KMS-11 (cell line): Measurements from ENCODE around the gene SLC8A3.

ENCODE experiments used
- H2AFZ ChIP-seq: fragments of 200-600 bp; sonication (generic); 2 replicates; pipeline ENCODE4 v1.6.1; 2016; ENCODE audit warnings: antibody characterized with exemption, mixed run types, low read depth
- H3K27ac ChIP-seq: fragments of 200-600 bp; sonication (generic); 2 replicates; pipeline ENCODE4 v1.6.1; 2016; ENCODE audit warnings: mild to moderate bottlenecking, mixed run types
- H3K27me3 ChIP-seq: fragments of 200-600 bp; sonication (generic); 2 replicates; pipeline ENCODE4 v1.6.1; 2017; ENCODE audit warnings: mild to moderate bottlenecking, low read depth, mixed run types, moderate library complexity; ENCODE audit not compliant: insufficient read depth
- H3K36me3 ChIP-seq: fragments of 200-600 bp; sonication (generic); 2 replicates; pipeline ENCODE4 v1.6.1; 2017; ENCODE audit warnings: mild to moderate bottlenecking, mixed run types; ENCODE audit not compliant: insufficient read depth
- H3K4me1 ChIP-seq: fragments of 200-600 bp; sonication (generic); 2 replicates; pipeline ENCODE4 v1.6.1; 2016; ENCODE audit warnings: mild to moderate bottlenecking, low read depth, mixed run types; ENCODE audit not compliant: poor library complexity, severe bottlenecking
- H3K4me2 ChIP-seq: fragments of 200-600 bp; sonication (generic); 2 replicates; pipeline ENCODE4 v1.7.0; 2016; ENCODE audit warnings: mild to moderate bottlenecking, mixed run types
- H3K4me3 ChIP-seq: fragments of 200-600 bp; sonication (generic); IDR thresholded peaks from 2 replicates; pipeline ENCODE4 v1.6.1; 2017; ENCODE audit warnings: low read depth, low read length, mixed read lengths; ENCODE audit not compliant: insufficient read depth
- H3K79me2 ChIP-seq: fragments of 200-600 bp; sonication (generic); 2 replicates; pipeline ENCODE4 v1.6.1; 2016; ENCODE audit warnings: low read depth, mixed run types; ENCODE audit not compliant: insufficient read depth
- H3K9ac ChIP-seq: fragments of 200-600 bp; sonication (generic); 2 replicates; pipeline ENCODE4 v1.6.1; 2016; ENCODE audit warnings: mild to moderate bottlenecking, mixed run types
- H4K20me1 ChIP-seq: fragments of 200-600 bp; sonication (generic); 2 replicates; pipeline ENCODE4 v1.6.1; 2016; ENCODE audit warnings: mild to moderate bottlenecking, mixed run types; ENCODE audit not compliant: insufficient read depth
- CTCF ChIP-seq: fragments of 200-600 bp; sonication (generic); conservative IDR thresholded peaks from 2 replicates; pipeline ENCODE4 v1.6.1; 2017; ENCODE audit warnings: low read depth, mild to moderate bottlenecking, antibody characterized with exemption, low read length, moderate library complexity, mixed read lengths

SLC8A3 gene

GRCh38 chr14:70162358-70162757 is 26.4 kb downstream of the SLC8A3 start:
- H3K4me1 ChIP-seq = no peaks in the 10 kb centered on the region
- no peaks in the 10 kb centered on the region for H4K20me1 ChIP-seq
- H3K9ac ChIP-seq = no peak overlapping the region
- no peaks in the 10 kb centered on the region for H3K27me3 ChIP-seq
- no peak overlapping the region for H2AFZ ChIP-seq
- no peak for TF ChIP-seq CTCF
- no peak overlapping the region for H3K4me2 ChIP-seq
- H3K36me3 ChIP-seq = no peaks in the 10 kb centered on the region
- no peaks in the 10 kb centered on the region for H3K79me2 ChIP-seq
- H3K27ac ChIP-seq = no peak overlapping the region
- no peak overlapping the region for H3K4me3 ChIP-seq

GRCh38 chr14:70156592-70156991 is 32.2 kb downstream of the SLC8A3 start:
- Histone ChIP-seq H3K4me2 (no peak overlapping the region), H2AFZ (no peak overlapping the region), H3K36me3 (no peaks in the 10 kb centered on the region), H3K27me3 (no peaks in the 10 kb centered on the region), H3K27ac (no peak overlapping the region), H3K4me1 (no peaks in the 10 kb centered on the region), H3K9ac (no peak overlapping the region), H3K4me3 (no peak overlapping the region), H4K20me1 (no peaks in the 10 kb centered on the region), H3K79me2 (no peaks in the 10 kb centered on the region)
- no peak for TF ChIP-seq CTCF

GRCh38 chr14:70152704-70153103 is 36.0 kb downstream of the SLC8A3 start:
- Histone ChIP-seq H3K4me2 (no peak overlapping the region), H3K36me3 (no peaks in the 10 kb centered on the region), H3K79me2 (no peaks in the 10 kb centered on the region), H3K4me1 (no peaks in the 10 kb centered on the region), H2AFZ (no peak overlapping the region), H3K27ac (no peak overlapping the region), H4K20me1 (no peaks in the 10 kb centered on the region), H3K27me3 (no peaks in the 10 kb centered on the region), H3K4me3 (no peak overlapping the region), H3K9ac (no peak overlapping the region)
- TF ChIP-seq CTCF = no peak

GRCh38 chr14:70152081-70152480 is 36.7 kb downstream of the SLC8A3 start:
- no peaks in the 10 kb centered on the region for H3K27me3 ChIP-seq
- no peak for TF ChIP-seq CTCF
- H3K4me2 ChIP-seq = no peak overlapping the region
- no peaks in the 10 kb centered on the region for H4K20me1 ChIP-seq
- H3K27ac ChIP-seq = no peak overlapping the region
- H3K9ac ChIP-seq = no peak overlapping the region
- H2AFZ ChIP-seq = no peak overlapping the region
- H3K4me1 ChIP-seq = no peaks in the 10 kb centered on the region
- no peaks in the 10 kb centered on the region for H3K36me3 ChIP-seq
- H3K4me3 ChIP-seq = no peak overlapping the region
- H3K79me2 ChIP-seq = no peaks in the 10 kb centered on the region
